ENCODE measurements around the gene GPN1. TPM values are rescaled to one million over a fixed set of nuclear protein-coding genes. Genes with fewer than 3 reads are reported as not detected.

Gene GPN1
- total and polyA plus RNA-seq, 2 of the 8 experiments (the other 6 are each of a cell fraction or from before 2014, with no cell fraction given): 38.7 to 43.5 TPM

DNA sequence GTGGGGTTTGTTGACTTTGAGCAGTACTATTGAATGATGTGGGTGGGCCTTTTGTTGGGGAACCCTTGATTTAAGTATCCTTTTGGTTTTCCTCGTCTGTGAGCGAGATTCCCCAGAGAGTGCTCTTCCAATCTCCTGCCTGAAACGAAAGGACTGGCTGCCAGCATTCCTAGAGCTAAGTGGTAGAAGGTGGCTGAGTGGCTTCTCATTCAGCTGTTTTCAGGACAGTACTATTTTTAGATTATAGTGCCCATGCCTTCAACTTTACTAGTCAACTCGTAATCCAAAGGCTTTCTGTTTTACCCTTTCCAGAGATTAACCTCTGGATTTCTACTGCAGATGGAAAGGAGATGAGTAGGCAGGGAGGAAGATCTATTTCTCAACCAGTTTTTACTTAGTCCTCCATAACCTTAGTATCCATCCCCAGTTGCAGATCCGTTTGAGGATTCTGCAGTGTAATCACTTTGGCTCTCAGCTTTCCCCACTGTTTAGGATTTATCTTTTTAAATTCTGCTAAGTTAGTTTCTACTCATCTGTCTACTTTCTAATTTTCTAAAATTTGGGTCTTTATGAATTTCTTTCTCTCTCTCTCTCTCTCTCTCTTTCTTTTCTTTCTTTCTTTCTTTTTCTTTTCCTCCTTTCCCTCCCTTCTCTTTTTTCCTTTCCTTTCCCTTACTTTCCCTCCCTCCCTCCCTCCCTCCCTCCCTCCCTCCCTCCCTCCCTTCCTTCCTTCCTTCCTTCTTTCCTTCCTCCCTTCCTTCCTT, 44.1 kb downstream of the GPN1 start:
- H2BK5ac ChIP-seq (ENCODE audit: low read depth, low read length): no peak overlapping the region
- no peak overlapping the region for H3K27ac ChIP-seq (ENCODE audit: low read depth, low read length)
- H3K4ac ChIP-seq (replicated peaks; ENCODE audit: insufficient read length, low read depth, low read length): no peak overlapping the region
- H3K18ac ChIP-seq (ENCODE audit: extremely low read depth, low read length): no peak overlapping the region
- no peak for TF ChIP-seq TEAD4 (IDR thresholded peaks at IDR 0.05; ENCODE audit: low read depth, low read length)
- TF ChIP-seq NRF1 (IDR thresholded peaks at IDR 0.05; ENCODE audit: low read depth, low read length): no peak
- TF ChIP-seq GABPA (IDR thresholded peaks at IDR 0.05; ENCODE audit: borderline replicate concordance, insufficient read depth, low read length): no peak
- no peak for TF ChIP-seq SP2 (IDR thresholded peaks at IDR 0.05; ENCODE audit: low read length)
- TF ChIP-seq TAF1 (IDR thresholded peaks at IDR 0.05; ENCODE audit: low read depth, low read length): no peak
- no peak for TF ChIP-seq CEBPB (IDR thresholded peaks at IDR 0.05; ENCODE audit: low read depth, low read length)
- TF ChIP-seq CTBP2 (IDR thresholded peaks at IDR 0.05; ENCODE audit: borderline replicate concordance, insufficient read depth, insufficient read length, low read length): no peak
- no peak for TF ChIP-seq CHD2 (IDR thresholded peaks at IDR 0.05; ENCODE audit: low read length)
- no peak for TF ChIP-seq KDM1A (IDR thresholded peaks at IDR 0.05; ENCODE audit: borderline replicate concordance, low read length)
- TF ChIP-seq BACH1 (IDR thresholded peaks at IDR 0.05; ENCODE audit: low read length): no peak
- no peak for TF ChIP-seq SRF (IDR thresholded peaks at IDR 0.05; ENCODE audit: low read depth, low read length)
- no peak for TF ChIP-seq SIX5 (IDR thresholded peaks at IDR 0.05; ENCODE audit: low read depth, low read length)
- no peaks in the 10 kb centered on the region for H3K4me1 ChIP-seq (replicated peaks in 1 of 4; ENCODE audit: control insufficient read depth in 3 of 4, insufficient read depth in 4 of 4, low read length in 3 of 4)
- no peak overlapping the region for H3K23ac ChIP-seq (ENCODE audit: insufficient read length)
- peaks cover 0 to 1% (median 0%) of the 10 kb centered on the region in 4 experiments; a peak in 1 of 7 replicates for H3K27me3 ChIP-seq (replicated peaks in 1 of 4; ENCODE audit: control insufficient read depth in 3 of 4, extremely low read depth in 1 of 4, insufficient read depth in 3 of 4, low read length in 3 of 4)
- FAIRE-seq: no peak
- H3K9me3 ChIP-seq (ENCODE audit: insufficient read depth in 2 of 2, low read depth in 1 of 2, low read length in 1 of 2): no peaks in the 10 kb centered on the region
- POLR2A ChIA-PET (ENCODE audit: partially characterized antibody): interaction anchor here (1.5 kb wide), 1 partner anchor 10 kb away, joined by 5 read pairs; no protein-coding TSS in a partner anchor
- no peak overlapping the region for H3K4me3 ChIP-seq (ENCODE audit: extremely low read depth in 1 of 4, insufficient read depth in 2 of 4, low read depth in 3 of 4, low read length in 4 of 4)
- peaks cover 5 to 32% (median 18%) of the 10 kb centered on the region in 4 experiments; a peak in 7 of 8 replicates for H3K36me3 ChIP-seq (ENCODE audit: control insufficient read depth in 2 of 4, insufficient read depth in 4 of 4, low read length in 3 of 4)
- H2BK20ac ChIP-seq (ENCODE audit: low read length): no peak overlapping the region
- DNase-seq (ENCODE audit: low read depth in 1 of 2, low spot score in 2 of 2): no peak
- no peak overlapping the region for H4K8ac ChIP-seq (ENCODE audit: extremely low read depth, insufficient read depth, low read length)
- no peaks in the 10 kb centered on the region for H3K79me2 ChIP-seq (ENCODE audit: control insufficient read depth in 1 of 2, insufficient read depth in 2 of 2, low read length in 2 of 2)
- no peak overlapping the region for H4K5ac ChIP-seq (ENCODE audit: insufficient read length, low read depth, low read length)
- no peaks in the 10 kb centered on the region for H3K23me2 ChIP-seq (ENCODE audit: low read depth, low read length)
- CTCF ChIA-PET (ENCODE audit: partially characterized antibody): interaction anchor here (5.0 kb wide), 1 partner anchor 10 kb away, joined by 25 read pairs; no protein-coding TSS in a partner anchor
- H3K79me1 ChIP-seq (ENCODE audit: low read depth, low read length): no peaks in the 10 kb centered on the region
- no peak overlapping the region for H3K56ac ChIP-seq (replicated peaks; ENCODE audit: insufficient read length, low read depth, low read length)
- no peak overlapping the region for H2AFZ ChIP-seq (ENCODE audit: low read length)
- H4K20me1 ChIP-seq (replicated peaks in 1 of 2; ENCODE audit: control insufficient read depth in 1 of 2, insufficient read depth in 2 of 2, low read length in 2 of 2): peaks cover 0 to 2% of the 10 kb centered on the region in 2 experiments
- H3K9ac ChIP-seq (replicated peaks in 1 of 4; ENCODE audit: extremely low read depth in 1 of 4, low read depth in 3 of 4, low read length in 3 of 4): no peak overlapping the region
- H2BK12ac ChIP-seq (ENCODE audit: low read depth, low read length): no peak overlapping the region
- H3K14ac ChIP-seq (ENCODE audit: insufficient read length): no peak overlapping the region
- H2AK5ac ChIP-seq (ENCODE audit: low read depth, low read length): no peak overlapping the region
- no peak overlapping the region for H3K4me2 ChIP-seq (ENCODE audit: insufficient read depth in 1 of 2, low read depth in 2 of 2, low read length in 2 of 2)
- 91% methylated on average over 5 of the region's 5 CpGs; no CpG with 5 or more reads in 1 of the 2 experiments for WGBS, 2 experiments (ENCODE audit: extremely low coverage in 1 of 2, insufficient coverage in 1 of 2, insufficient read length in 1 of 2, insufficient replicate concordance in 2 of 2, low coverage in 1 of 2, low lambda C conversion rate in 2 of 2, missing lambda C conversion rate in 1 of 2)
- H4K91ac ChIP-seq (replicated peaks; ENCODE audit: insufficient read length, low read length): no peak overlapping the region
- H2BK15ac ChIP-seq (ENCODE audit: low read length): no peak overlapping the region
- H2BK120ac ChIP-seq (replicated peaks; ENCODE audit: low read depth, low read length): no peak overlapping the region
